B cell (primary cell): ENCODE measurements around the gene SCAMP3. TPM values are rescaled to one million over a fixed set of nuclear protein-coding genes. Genes with fewer than 3 reads are reported as not detected.

Experiments used
- ATAC-seq: fragments of 200-7000 bp; cut with Tn5 transposase; one replicate; pipeline ENCODE4 v1.10.0; 2021; ENCODE audit warnings: low read depth, mild to moderate bottlenecking, moderate number of reproducible peaks, moderate library complexity
- CTCF ChIA-PET: fragments of 350-600 bp; sonication (Branson Sonifier 250); formaldehyde crosslinking; loops from one replicate; lab custom pipeline; 2021; ENCODE audit warnings: antibody characterized with exemption, inconsistent platforms; lab: Charles Lee
- POLR2A ChIA-PET: fragments of 350-600 bp; sonication (Branson Sonifier 250); formaldehyde crosslinking; loops from one replicate; lab custom pipeline; 2021; ENCODE audit warnings: antibody characterized with exemption; lab: Charles Lee
- DNase-seq: peaks from one replicate; pipeline ENCODE4 v3.0.0; 2013
- H2AFZ ChIP-seq: 2 replicates; pipeline ENCODE4 v1.6.1; 2012; ENCODE audit warnings: mild to moderate bottlenecking, low read depth, low read length; ENCODE audit not compliant: insufficient read depth, poor library complexity, severe bottlenecking
- H3K27ac ChIP-seq, 2 donors: 1 replicate in 1 of 2; 2 replicates in 1 of 2; pipeline ENCODE4 v1.5.1; 2012 to 2013; ENCODE audit warnings: low read length in 2 of 2, mild to moderate bottlenecking in 2 of 2, moderate library complexity in 1 of 2
- H3K27me3 ChIP-seq, 4 experiments: fragments of 200-600 bp in 1 of 4; sonication (generic) in 1 of 4; replicated peaks in 1 of 4; 1 replicate in 2 of 4; 2 replicates in 2 of 4; pipeline versions ENCODE4 v1.6.1 to v1.7.0; 2013 to 2016; ENCODE audit warnings: low read length in 3 of 4, mild to moderate bottlenecking in 2 of 4, mixed read lengths in 1 of 4, moderate library complexity in 1 of 4; ENCODE audit not compliant: insufficient read depth in 4 of 4, control insufficient read depth in 3 of 4; ENCODE audit errors: control extremely low read depth in 1 of 4
- H3K36me3 ChIP-seq, 2 experiments: replicated peaks in 1 of 2; 1 replicate in 1 of 2; 2 replicates in 1 of 2; pipeline versions ENCODE4 v1.6.1 to v1.7.1; 2013; ENCODE audit warnings: low read length in 1 of 2; ENCODE audit not compliant: insufficient read depth in 2 of 2, control insufficient read depth in 1 of 2; ENCODE audit errors: control extremely low read depth in 1 of 2, extremely low read depth in 1 of 2
- H3K4me1 ChIP-seq, 2 donors: fragments of 200-600 bp in 1 of 2; sonication (generic) in 1 of 2; 1 replicate in 1 of 2; 2 replicates in 1 of 2; pipeline versions ENCODE4 v1.5.1 to v1.6.1; 2013 to 2017; ENCODE audit warnings: low read length in 2 of 2; ENCODE audit not compliant: control insufficient read depth in 2 of 2, insufficient read depth in 2 of 2
- H3K4me2 ChIP-seq: replicated peaks from 2 replicates; pipeline ENCODE3; 2012; ENCODE audit warnings: mild to moderate bottlenecking, low read depth, low read length; ENCODE audit not compliant: poor library complexity, severe bottlenecking
- H3K4me3 ChIP-seq, 5 experiments: fragments of 200-600 bp in 1 of 5; sonication (generic) in 1 of 5; 1 replicate in 3 of 5; 2 replicates in 2 of 5; pipeline versions ENCODE4 v1.5.1 to v1.7.0; 2011 to 2016; ENCODE audit warnings: low read length in 4 of 5, mild to moderate bottlenecking in 4 of 5, low read depth in 2 of 5, control low read depth in 1 of 5, moderate library complexity in 1 of 5; ENCODE audit not compliant: insufficient read depth in 1 of 5; ENCODE audit errors: control extremely low read depth in 1 of 5, extremely low read depth in 1 of 5
- H3K79me2 ChIP-seq: fragments of 200-600 bp; sonication (generic); one replicate; pipeline ENCODE4 v1.6.0; 2016; ENCODE audit warnings: low read length; ENCODE audit not compliant: control insufficient read depth, insufficient read depth
- H3K9ac ChIP-seq: fragments of 200-600 bp; sonication (generic); 2 replicates; pipeline ENCODE4 v1.6.1; 2017; ENCODE audit warnings: mild to moderate bottlenecking, low read length, moderate library complexity
- H3K9me3 ChIP-seq, 3 donors: one replicate each; pipeline versions ENCODE4 v1.6.1 to v1.7.1; 2013; ENCODE audit warnings: low read length in 2 of 3; ENCODE audit not compliant: control insufficient read depth in 2 of 3, insufficient read depth in 1 of 3; ENCODE audit errors: control extremely low read depth in 1 of 3
- H4K20me1 ChIP-seq: 2 replicates; pipeline ENCODE4 v1.6.0; 2012; ENCODE audit warnings: mild to moderate bottlenecking, low read length; ENCODE audit not compliant: insufficient read depth, control insufficient read depth, poor library complexity, severe bottlenecking
- H3K27ac Mint-ChIP-seq: one replicate; pipeline ENCODE4 v1.8.0; 2021; ENCODE audit warnings: mixed read lengths
- H3K27me3 Mint-ChIP-seq: one replicate; pipeline ENCODE4 v1.8.0; 2021; ENCODE audit warnings: mixed read lengths
- H3K4me1 Mint-ChIP-seq: one replicate; pipeline ENCODE4 v1.8.0; 2021; ENCODE audit warnings: mixed read lengths
- H3K4me3 Mint-ChIP-seq: one replicate; pipeline ENCODE4 v1.8.0; 2021; ENCODE audit warnings: mixed read lengths
- H3K9me3 Mint-ChIP-seq: one replicate; pipeline ENCODE4 v1.8.0; 2022; ENCODE audit warnings: mixed read lengths; ENCODE audit not compliant: insufficient read depth
- CTCF ChIP-seq: fragments of 200-600 bp; IDR thresholded peaks from one replicate; pipeline ENCODE4 v1.8.0; 2022; ENCODE audit warnings: antibody characterized with exemption, mild to moderate bottlenecking
- EZH2 ChIP-seq: IDR thresholded peaks from 2 replicates; pipeline ENCODE4 v1.6.1; 2012; ENCODE audit warnings: borderline replicate concordance, low read depth, mild to moderate bottlenecking, moderate library complexity, low read length; ENCODE audit not compliant: insufficient read depth, poor library complexity, severe bottlenecking
- WGBS: methylation state at CpG from one replicate; pipeline ENCODE4 v1.1.5; 2013; ENCODE audit warnings: missing lambda C conversion rate; ENCODE audit not compliant: insufficient coverage; 5-methylcytosine and 5-hydroxymethylcytosine counted together
- intact Hi-C: fragments of 100-400 bp; cut with micrococcal nuclease; formaldehyde crosslinking; loops from one replicate; pipeline ENCODE4 v1.10.0; 2022
- polyA plus RNA-seq: library from polyadenylated mRNA; depleted of rRNA; stranded (reverse); fragments of >200 nt; gene quantifications from 2 replicates; pipeline ENCODE4 v1.2.3, GENCODE V29; 2012
- total RNA-seq, 2 donors: library from RNA; stranded (reverse); fragments of 120-200 nt in 1 of 2; gene quantifications; 1 replicate in 1 of 2; 2 replicates in 1 of 2; pipeline versions ENCODE4 v1.2.3 to v1.2.4, GENCODE V29; 2013 to 2022

SCAMP3 gene
- total and polyA plus RNA-seq, 2 donors (not counting 1 experiment from before 2014, with no cell fraction given) = 79.8 to 107 TPM

- CTCF ChIA-PET = interaction anchor here (0.9 to 6.9 kb wide), 6 partner anchors 20 to 136 kb away, joined by 3 to 189 read pairs (median 16); partner anchors contain the start of genes KRTCAP2, MTX1, THBS3 and TRIM46
- Histone ChIP-seq H3K4me3 (peak overlapping the region in 4 of 5 experiments; percentile 61 to 93 (median 72)), H3K27me3 (no peaks in the 10 kb centered on the region), H3K9me3 (no peaks in the 10 kb centered on the region), H3K79me2 (peaks cover 4% of the 10 kb centered on the region), H3K4me2 (peak overlapping the region; percentile 94), H2AFZ (peak overlapping the region; percentile 81), H3K4me1 (peaks cover 38 to 50% of the 10 kb centered on the region in 2 donors), H4K20me1 (no peaks in the 10 kb centered on the region), H3K9ac (peak overlapping the region; percentile 73), H3K36me3 (no peaks in the 10 kb centered on the region), H3K27ac (peak overlapping the region; percentile 70)
- peak overlapping the region; percentile 91 for H3K27ac Mint-ChIP-seq
- TF ChIP-seq EZH2 (no peak), CTCF (no peak)
- no peaks in the 10 kb centered on the region for H3K9me3 Mint-ChIP-seq
- DNase-seq = no peak
- H3K4me3 Mint-ChIP-seq = peak overlapping the region; percentile 85
- H3K4me1 Mint-ChIP-seq = peaks cover 39% of the 10 kb centered on the region
- ATAC-seq = no peak
- POLR2A ChIA-PET = interaction anchor here (0.9 to 5.9 kb wide), 4 partner anchors 16 to 53 kb away, joined by 4 to 47 read pairs (median 6); partner anchors contain the start of genes MTX1, THBS3 and TRIM46
- H3K27me3 Mint-ChIP-seq = no peaks in the 10 kb centered on the region
- 74% methylated on average over 5 of the region's 9 CpGs for WGBS
- intact Hi-C loops = loop anchor here (5.0 kb wide), 1 partner anchor 36 kb away; no protein-coding TSS in a partner anchor
These were observed 34.1 kb downstream of the SCAMP3 start for GRCh38 chr1:155228096-155228427.
